ENCODE data around the gene PLA2G3. TPM values are rescaled to one million over a fixed set of nuclear protein-coding genes. Genes with fewer than 3 reads are reported as not detected.
"Not testable (repeated sequence)": the region's sequence is repeated elsewhere in the genome, so short reads cannot be mapped to it uniquely, and the experiment has no call there.

The PLA2G3 gene
- total RNA-seq, 1 donor from 2014 or later = not detected

DNA sequence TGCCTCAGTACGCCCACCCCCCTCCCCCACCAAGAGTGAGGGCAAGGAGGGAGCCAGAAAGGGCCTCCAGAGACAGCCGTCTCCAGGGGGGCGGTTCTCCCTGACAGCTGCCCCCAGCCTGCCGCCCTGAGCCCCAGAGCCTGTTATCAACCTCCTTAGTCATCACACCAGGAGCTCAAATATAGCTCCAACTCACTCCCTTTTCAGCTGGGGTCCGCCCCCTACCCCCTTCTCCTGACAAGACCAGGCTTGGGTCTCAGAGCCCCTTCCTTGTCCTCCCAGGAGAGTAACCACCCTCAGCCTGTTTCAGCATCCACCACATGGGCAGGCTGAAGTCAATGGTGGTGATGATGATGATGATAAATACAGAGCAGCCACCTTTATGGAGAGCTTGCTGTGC, 20.1 kb downstream of the PLA2G3 start:
- H3K27me3 ChIP-seq (ENCODE audit: control insufficient read depth in 3 of 3, insufficient read depth in 3 of 3, low read length in 3 of 3) = no peaks in the 10 kb centered on the region
- H3K9ac ChIP-seq (ENCODE audit: low read depth in 1 of 3, low read length in 3 of 3) = peak overlapping the region in 1 of 3 donors; percentile 3
- H3K36me3 ChIP-seq (ENCODE audit: control insufficient read depth in 3 of 3, insufficient read depth in 3 of 3, low read length in 3 of 3) = no peaks in the 10 kb centered on the region
- peaks cover 22 to 39% (median 35%) of the 10 kb centered on the region in 3 donors for H3K4me1 ChIP-seq (ENCODE audit: control insufficient read depth in 3 of 3, insufficient read depth in 3 of 3, low read length in 3 of 3)
- H3K27ac ChIP-seq (ENCODE audit: low read depth, low read length) = no peak overlapping the region
- H3K9me3 ChIP-seq (ENCODE audit: control insufficient read depth in 3 of 3, low read length in 3 of 3) = no peaks in the 10 kb centered on the region
- no peak overlapping the region for H3K4me3 ChIP-seq (ENCODE audit: low read length in 3 of 3)

DNA sequence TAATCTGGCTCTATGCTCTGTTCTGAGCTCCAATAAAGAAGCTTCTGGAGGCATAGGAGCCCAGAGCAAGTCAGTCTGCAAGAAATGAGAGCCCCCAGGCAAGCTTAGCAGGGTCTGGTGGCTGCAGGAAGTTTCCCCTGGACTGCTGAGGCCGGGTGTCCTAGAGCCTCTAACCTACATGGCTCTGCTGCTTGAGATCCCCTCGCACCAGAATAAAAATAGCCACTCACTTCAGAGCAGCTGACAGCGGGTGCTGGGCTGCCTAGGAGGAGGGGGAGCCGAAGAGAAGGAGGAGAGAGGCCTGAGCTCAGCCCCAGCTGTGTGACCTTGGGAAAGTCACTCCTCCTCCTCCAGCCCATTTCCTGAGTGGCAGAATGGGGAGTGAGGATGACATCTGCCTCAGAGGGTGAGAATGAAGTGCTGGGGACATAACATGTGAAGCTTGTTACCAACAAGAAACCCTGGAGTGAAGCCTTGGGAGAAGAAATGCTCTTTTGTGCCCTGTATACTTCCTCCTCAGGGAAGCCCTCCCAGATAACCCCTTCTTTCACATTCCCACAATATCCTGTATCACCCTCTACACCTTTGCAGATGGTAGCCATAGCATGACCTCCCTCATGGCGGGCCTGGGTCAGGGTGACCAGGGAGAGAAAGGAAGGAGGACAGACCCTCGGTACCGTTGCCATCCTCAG, 21.1 kb downstream of the PLA2G3 start:
- H3K27ac ChIP-seq (ENCODE audit: low read depth, low read length) = peak overlapping the region; percentile 54
- H3K27me3 ChIP-seq (ENCODE audit: control insufficient read depth in 3 of 3, insufficient read depth in 3 of 3, low read length in 3 of 3) = no peaks in the 10 kb centered on the region
- H3K4me3 ChIP-seq (ENCODE audit: low read length in 3 of 3) = peak overlapping the region in 1 of 3 donors; percentile 32
- H3K36me3 ChIP-seq (ENCODE audit: control insufficient read depth in 3 of 3, insufficient read depth in 3 of 3, low read length in 3 of 3) = no peaks in the 10 kb centered on the region
- peaks cover 22 to 37% (median 35%) of the 10 kb centered on the region in 3 donors for H3K4me1 ChIP-seq (ENCODE audit: control insufficient read depth in 3 of 3, insufficient read depth in 3 of 3, low read length in 3 of 3)
- peak overlapping the region; percentile 33 to 70 (median 58) for H3K9ac ChIP-seq (ENCODE audit: low read depth in 1 of 3, low read length in 3 of 3)
- H3K9me3 ChIP-seq (ENCODE audit: control insufficient read depth in 3 of 3, low read length in 3 of 3) = no peaks in the 10 kb centered on the region

DNA sequence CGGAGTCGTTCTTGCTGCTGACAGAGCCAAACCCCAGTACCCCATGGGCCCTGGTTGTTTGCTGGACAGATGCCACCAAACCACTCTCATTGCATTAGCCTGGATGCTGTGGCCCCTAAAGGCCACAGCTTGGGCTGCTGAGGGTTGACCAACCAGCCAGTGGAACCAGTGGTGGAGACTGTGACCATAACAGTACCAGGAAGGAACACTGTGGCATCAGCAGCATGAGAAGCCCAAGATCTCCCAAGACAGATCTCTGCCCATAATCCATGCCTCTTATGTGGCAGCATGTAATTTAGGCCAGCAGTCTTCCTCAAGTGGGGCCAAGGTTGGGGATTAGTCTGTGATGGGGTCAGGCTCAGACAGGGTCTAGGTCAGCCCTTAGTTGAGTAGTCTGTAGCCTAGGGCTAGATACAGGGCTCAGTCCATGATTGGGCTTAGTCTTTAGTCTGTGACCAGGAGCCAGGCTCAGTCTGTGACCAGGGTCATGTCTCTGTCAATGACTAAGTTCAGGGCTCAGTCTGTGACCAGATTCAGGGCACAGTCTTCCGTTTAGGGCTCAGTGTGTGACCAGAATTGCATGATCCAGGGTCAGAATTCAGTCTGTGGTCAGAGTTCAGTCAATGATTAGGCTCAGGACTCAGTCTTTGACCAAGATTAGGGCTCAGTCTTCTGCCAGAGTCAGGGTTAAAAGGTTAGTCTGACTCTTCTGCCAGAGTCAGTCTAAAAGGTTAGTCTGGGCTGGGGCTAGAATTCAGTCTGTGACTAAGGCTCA, 22.1 kb downstream of the PLA2G3 start:
- no peak overlapping the region for H3K4me3 ChIP-seq (ENCODE audit: low read length in 3 of 3)
- peak overlapping the region in 1 of 3 donors; percentile 70 for H3K9ac ChIP-seq (ENCODE audit: low read depth in 1 of 3, low read length in 3 of 3)
- peaks cover 22 to 33% (median 31%) of the 10 kb centered on the region in 3 donors for H3K4me1 ChIP-seq (ENCODE audit: control insufficient read depth in 3 of 3, insufficient read depth in 3 of 3, low read length in 3 of 3)
- H3K9me3 ChIP-seq (ENCODE audit: control insufficient read depth in 3 of 3, low read length in 3 of 3) = no peaks in the 10 kb centered on the region
- H3K36me3 ChIP-seq (ENCODE audit: control insufficient read depth in 3 of 3, insufficient read depth in 3 of 3, low read length in 3 of 3) = no peaks in the 10 kb centered on the region
- H3K27me3 ChIP-seq (ENCODE audit: control insufficient read depth in 3 of 3, insufficient read depth in 3 of 3, low read length in 3 of 3) = no peaks in the 10 kb centered on the region
- peak overlapping the region; percentile 54 for H3K27ac ChIP-seq (ENCODE audit: low read depth, low read length)

DNA sequence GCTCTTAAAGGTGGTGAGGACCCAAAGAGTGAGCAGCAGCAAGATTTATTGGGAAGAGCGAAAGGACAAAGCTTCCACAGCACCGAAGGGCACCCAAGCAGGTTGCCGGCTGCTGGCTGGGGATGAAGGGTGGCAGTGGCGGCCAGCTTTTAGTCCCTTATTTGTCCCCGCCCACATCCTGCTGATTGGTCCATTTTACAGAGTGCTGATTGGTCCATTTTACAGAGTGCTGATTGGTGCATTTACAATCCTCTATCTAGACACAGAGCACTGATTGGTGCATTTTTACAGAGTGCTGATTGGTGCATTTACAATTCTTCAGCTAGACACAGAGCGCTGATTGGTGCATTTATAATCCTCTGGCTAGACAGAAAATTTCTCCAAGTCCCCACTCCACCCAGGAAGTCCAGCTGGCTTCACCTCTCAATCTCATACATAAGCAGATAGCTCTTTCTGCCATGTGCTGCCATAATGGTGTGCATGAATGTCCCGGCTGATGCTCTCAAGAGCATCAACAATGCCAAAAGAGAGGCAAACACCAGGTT, 27.7 kb downstream of the PLA2G3 start:
- H3K27ac ChIP-seq (ENCODE audit: low read depth, low read length); H3K4me1 ChIP-seq (ENCODE audit: control insufficient read depth in 3 of 3, insufficient read depth in 3 of 3, low read length in 3 of 3); H3K27me3 ChIP-seq (ENCODE audit: control insufficient read depth in 3 of 3, insufficient read depth in 3 of 3, low read length in 3 of 3); H3K4me3 ChIP-seq (ENCODE audit: low read length in 3 of 3); H3K36me3 ChIP-seq (ENCODE audit: control insufficient read depth in 3 of 3, insufficient read depth in 3 of 3, low read length in 3 of 3); H3K9me3 ChIP-seq (ENCODE audit: control insufficient read depth in 3 of 3, low read length in 3 of 3); H3K9ac ChIP-seq (ENCODE audit: low read depth in 1 of 3, low read length in 3 of 3): not testable (repeated sequence)

DNA sequence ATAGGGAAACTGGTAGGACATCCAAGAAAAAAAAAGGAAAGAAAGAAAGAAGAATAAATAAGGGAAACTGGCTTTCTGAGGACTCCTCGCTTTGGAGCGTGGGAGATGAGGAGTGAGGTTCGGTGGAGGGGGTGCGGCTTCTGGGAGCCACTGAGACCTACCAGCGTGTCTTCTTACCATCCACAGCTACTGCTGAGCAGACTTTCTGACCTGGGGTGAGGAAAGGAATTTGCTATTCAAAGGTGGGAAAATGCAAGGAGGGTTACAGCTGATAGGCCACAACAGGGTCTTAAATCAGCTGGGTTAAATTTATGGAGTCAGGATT, 32.5 kb downstream of the PLA2G3 start:
- no peaks in the 10 kb centered on the region for H3K9me3 ChIP-seq (ENCODE audit: control insufficient read depth in 3 of 3, low read length in 3 of 3)
- H3K9ac ChIP-seq (ENCODE audit: low read depth in 1 of 3, low read length in 3 of 3) = peak overlapping the region; percentile 69 to 80 (median 77)
- peaks cover 9 to 13% (median 11%) of the 10 kb centered on the region in 3 donors for H3K36me3 ChIP-seq (ENCODE audit: control insufficient read depth in 3 of 3, insufficient read depth in 3 of 3, low read length in 3 of 3)
- peaks cover 11 to 46% (median 29%) of the 10 kb centered on the region in 3 donors for H3K4me1 ChIP-seq (ENCODE audit: control insufficient read depth in 3 of 3, insufficient read depth in 3 of 3, low read length in 3 of 3)
- peak overlapping the region; percentile 95 for H3K27ac ChIP-seq (ENCODE audit: low read depth, low read length)
- H3K4me3 ChIP-seq (ENCODE audit: low read length in 3 of 3) = peak overlapping the region; percentile 78 to 89 (median 87)
- H3K27me3 ChIP-seq (ENCODE audit: control insufficient read depth in 3 of 3, insufficient read depth in 3 of 3, low read length in 3 of 3) = no peaks in the 10 kb centered on the region

DNA sequence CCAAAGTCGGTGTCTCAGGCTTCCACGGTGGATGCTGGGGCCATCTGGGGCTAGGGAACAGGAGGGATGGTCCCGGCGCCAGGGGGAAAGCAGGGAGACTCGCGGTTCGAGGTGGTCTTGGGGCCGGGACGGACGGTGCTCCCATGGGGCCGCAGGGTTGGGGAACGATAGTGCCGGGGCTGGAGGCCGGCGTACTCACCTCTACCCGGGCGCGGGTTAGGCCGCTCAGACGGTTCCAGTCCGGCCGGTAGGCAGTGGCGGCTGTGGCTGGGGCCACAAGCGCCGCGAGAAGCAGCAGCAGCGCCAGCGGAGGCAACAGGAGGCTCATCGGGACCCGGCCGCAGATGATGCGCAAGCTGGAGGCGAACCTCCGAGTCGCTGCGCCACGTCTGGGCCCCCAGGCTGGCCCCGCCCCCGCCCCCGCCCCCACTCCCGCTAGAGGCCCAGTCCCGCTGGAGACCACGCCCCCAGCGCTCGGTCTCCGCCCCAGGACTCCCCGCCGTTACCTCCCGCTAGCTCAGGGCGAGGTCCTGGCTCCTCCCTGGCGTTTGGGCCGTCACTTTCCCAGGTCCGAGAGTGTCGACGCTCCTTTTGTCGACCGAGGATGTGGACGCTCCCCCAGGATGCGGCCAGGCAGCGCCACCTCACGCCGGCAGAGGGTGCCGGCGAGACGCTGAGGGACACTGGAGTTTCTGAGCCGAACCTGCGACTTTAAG, 33.0 kb downstream of the PLA2G3 start, which contains the start of gene SELENOM:
Gene SELENOM, minus strand, starts transcription at position 391 of the 716 bp plus-strand sequence. Its CDS starts 63 bp downstream, at position 328.
- no peaks in the 10 kb centered on the region for H3K27me3 ChIP-seq (ENCODE audit: control insufficient read depth in 3 of 3, insufficient read depth in 3 of 3, low read length in 3 of 3)
- H3K36me3 ChIP-seq (ENCODE audit: control insufficient read depth in 3 of 3, insufficient read depth in 3 of 3, low read length in 3 of 3) = peaks cover 9 to 16% (median 13%) of the 10 kb centered on the region in 3 donors
- H3K4me1 ChIP-seq (ENCODE audit: control insufficient read depth in 3 of 3, insufficient read depth in 3 of 3, low read length in 3 of 3) = peaks cover 17 to 51% (median 35%) of the 10 kb centered on the region in 3 donors
- H3K9ac ChIP-seq (ENCODE audit: low read depth in 1 of 3, low read length in 3 of 3) = peak within 1 kb of the TSS; percentile 87 to 96 (median 88)
- no peaks in the 10 kb centered on the region for H3K9me3 ChIP-seq (ENCODE audit: control insufficient read depth in 3 of 3, low read length in 3 of 3)
- peak within 1 kb of the TSS; percentile 80 to 89 (median 87) for H3K4me3 ChIP-seq (ENCODE audit: low read length in 3 of 3)
- peak within 1 kb of the TSS; percentile 95 for H3K27ac ChIP-seq (ENCODE audit: low read depth, low read length)

DNA sequence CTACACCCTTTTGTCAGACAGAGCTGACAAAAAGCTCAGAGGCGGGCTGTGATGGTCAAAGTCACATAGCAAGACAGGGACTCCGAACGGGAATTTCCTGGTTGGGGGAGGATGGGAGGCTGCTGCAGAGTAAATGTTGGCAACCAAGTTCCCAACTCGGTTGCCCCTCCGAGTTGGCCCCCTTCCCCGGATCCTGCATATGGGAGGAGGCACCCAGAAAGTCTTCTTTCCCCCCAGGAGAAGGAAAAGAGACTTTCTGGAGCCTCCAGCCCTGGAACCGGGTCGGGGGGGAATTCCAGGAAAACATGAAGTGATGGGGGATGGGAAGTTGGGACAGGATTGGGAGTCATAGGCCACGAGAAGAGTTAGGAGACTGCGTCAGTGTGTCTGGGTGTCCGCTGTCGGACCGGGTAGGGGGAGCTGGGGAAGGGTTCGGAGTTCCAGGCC, 33.6 kb downstream of the PLA2G3 start:
- Histone ChIP-seq H3K9me3 (ENCODE audit: control insufficient read depth in 3 of 3, low read length in 3 of 3) (no peaks in the 10 kb centered on the region), H3K9ac (ENCODE audit: low read depth in 1 of 3, low read length in 3 of 3) (peak overlapping the region; percentile 87 to 96 (median 88)), H3K27me3 (ENCODE audit: control insufficient read depth in 3 of 3, insufficient read depth in 3 of 3, low read length in 3 of 3) (no peaks in the 10 kb centered on the region), H3K4me1 (ENCODE audit: control insufficient read depth in 3 of 3, insufficient read depth in 3 of 3, low read length in 3 of 3) (peaks cover 22 to 57% (median 40%) of the 10 kb centered on the region in 3 donors), H3K36me3 (ENCODE audit: control insufficient read depth in 3 of 3, insufficient read depth in 3 of 3, low read length in 3 of 3) (peaks cover 13 to 21% (median 18%) of the 10 kb centered on the region in 3 donors), H3K4me3 (ENCODE audit: low read length in 3 of 3) (peak overlapping the region; percentile 77 to 87 (median 80)), H3K27ac (ENCODE audit: low read depth, low read length) (peak overlapping the region; percentile 95)

DNA sequence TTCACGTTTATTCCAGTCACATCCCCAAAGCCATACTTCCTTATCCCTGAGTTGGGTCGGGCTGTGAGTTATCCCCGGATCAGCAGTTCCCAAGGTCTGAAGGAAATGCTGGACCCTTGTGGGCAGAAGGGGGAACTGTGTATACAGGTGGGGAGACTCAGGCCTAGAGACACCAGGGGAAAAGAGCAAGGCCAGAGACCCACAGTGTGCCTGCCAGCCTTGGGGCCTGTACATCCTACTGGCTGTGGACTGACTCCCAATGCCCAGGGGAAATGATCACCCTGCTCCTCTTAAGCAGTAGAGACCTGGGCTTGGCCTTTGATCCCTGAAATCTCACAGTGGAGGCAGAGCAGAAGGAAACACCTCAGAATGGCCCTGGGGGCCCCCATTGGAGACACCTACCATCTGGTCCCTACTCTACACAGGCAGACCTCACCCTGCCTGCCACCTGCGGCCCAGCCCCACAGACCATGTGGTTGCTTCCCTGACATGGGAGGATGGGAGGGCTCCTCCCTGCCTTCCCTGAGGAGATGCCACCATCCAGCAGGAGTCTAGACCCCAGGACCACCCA, 34.2 kb downstream of the PLA2G3 start:
- no peaks in the 10 kb centered on the region for H3K27me3 ChIP-seq (ENCODE audit: control insufficient read depth in 3 of 3, insufficient read depth in 3 of 3, low read length in 3 of 3)
- H3K9ac ChIP-seq (ENCODE audit: low read depth in 1 of 3, low read length in 3 of 3) = peak overlapping the region; percentile 57 to 96 (median 88)
- no peaks in the 10 kb centered on the region for H3K9me3 ChIP-seq (ENCODE audit: control insufficient read depth in 3 of 3, low read length in 3 of 3)
- peaks cover 22 to 62% (median 44%) of the 10 kb centered on the region in 3 donors for H3K4me1 ChIP-seq (ENCODE audit: control insufficient read depth in 3 of 3, insufficient read depth in 3 of 3, low read length in 3 of 3)
- peak overlapping the region; percentile 95 for H3K27ac ChIP-seq (ENCODE audit: low read depth, low read length)
- H3K36me3 ChIP-seq (ENCODE audit: control insufficient read depth in 3 of 3, insufficient read depth in 3 of 3, low read length in 3 of 3) = peaks cover 16 to 26% (median 24%) of the 10 kb centered on the region in 3 donors
- peak overlapping the region; percentile 77 to 87 (median 80) for H3K4me3 ChIP-seq (ENCODE audit: low read length in 3 of 3)

DNA sequence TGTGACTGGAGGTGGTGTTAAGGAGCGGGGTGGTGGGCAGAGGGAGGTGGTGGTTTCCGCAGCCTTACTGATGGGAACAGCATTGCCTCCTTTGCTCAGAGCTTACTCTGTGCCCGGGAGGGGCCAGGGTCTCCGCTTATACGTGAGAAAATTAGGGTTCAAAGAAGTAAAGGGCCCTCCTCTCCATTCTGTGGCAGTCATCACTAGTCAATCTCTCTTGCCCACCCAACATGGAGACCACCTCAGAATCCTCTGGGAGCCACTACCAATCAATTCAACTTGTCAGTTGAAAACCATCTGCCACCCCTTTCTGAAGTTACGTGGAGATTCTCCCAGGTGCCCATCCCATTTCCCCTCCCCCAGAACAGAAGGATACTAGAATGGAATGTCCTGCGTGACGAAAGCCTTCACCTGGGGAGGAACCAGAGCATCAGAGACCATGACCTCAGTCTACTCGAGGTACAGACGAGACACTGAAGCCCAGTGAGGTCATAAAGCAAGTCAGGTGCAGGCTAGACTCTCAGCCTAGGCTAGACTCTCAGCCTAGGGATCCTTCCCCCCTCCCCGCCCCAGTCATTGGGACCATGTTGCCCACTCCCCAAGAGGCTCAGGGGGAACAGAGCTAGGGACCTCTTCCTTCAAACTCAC, 34.9 kb downstream of the PLA2G3 start:
- Histone ChIP-seq H3K4me1 (ENCODE audit: control insufficient read depth in 3 of 3, insufficient read depth in 3 of 3, low read length in 3 of 3) (peaks cover 22 to 65% (median 47%) of the 10 kb centered on the region in 3 donors), H3K36me3 (ENCODE audit: control insufficient read depth in 3 of 3, insufficient read depth in 3 of 3, low read length in 3 of 3) (peaks cover 21 to 31% (median 28%) of the 10 kb centered on the region in 3 donors), H3K27ac (ENCODE audit: low read depth, low read length) (peak overlapping the region; percentile 95), H3K9ac (ENCODE audit: low read depth in 1 of 3, low read length in 3 of 3) (peak overlapping the region in 2 of 3 donors; percentile 88 to 96), H3K9me3 (ENCODE audit: control insufficient read depth in 3 of 3, low read length in 3 of 3) (no peaks in the 10 kb centered on the region), H3K27me3 (ENCODE audit: control insufficient read depth in 3 of 3, insufficient read depth in 3 of 3, low read length in 3 of 3) (no peaks in the 10 kb centered on the region), H3K4me3 (ENCODE audit: low read length in 3 of 3) (peak overlapping the region in 1 of 3 donors; percentile 77)
